H1 (cell line): ENCODE data around the gene TPBGL. TPM values are rescaled to one million over a fixed set of nuclear protein-coding genes. Genes with fewer than 3 reads are reported as not detected.

ENCODE experiments used
- HDAC6 ChIP-seq: IDR thresholded peaks from one replicate; pipeline ENCODE4 v1.7.1; 2012; ENCODE audit warnings: low read depth, mild to moderate bottlenecking, inconsistent platforms, low read length, moderate library complexity
- polyA plus RNA-seq, 7 experiments: library from polyadenylated mRNA; depleted of rRNA in 3 of 7; stranded (reverse) in 5 of 7; unstranded in 2 of 7; fragments of >200 nt in 5 of 7; fragments of 200-250 nt in 2 of 7; gene quantifications; 1 replicate in 5 of 7; 2 replicates in 1 of 7; 4 replicates in 1 of 7; pipeline versions ENCODE4 v1.2.1 to v1.2.3, GENCODE V29; 2011 to 2013; ENCODE audit warnings: missing spikeins in 2 of 7, mixed read lengths in 2 of 7
- total RNA-seq: library from RNA; stranded (reverse); fragmentation: NEBNext Ultra II Directional; extraction: Animal tissue kit (Norgen Biotek cat#: 25700); gene quantifications from 2 replicates; pipeline ENCODE4 v1.2.1, GENCODE V29; 2021

TPBGL gene
- total and polyA plus RNA-seq, 2 of the 8 experiments (the other 6 are each of a cell fraction or from before 2014, with no cell fraction given) = 0.26 to 0.37 TPM

DNA sequence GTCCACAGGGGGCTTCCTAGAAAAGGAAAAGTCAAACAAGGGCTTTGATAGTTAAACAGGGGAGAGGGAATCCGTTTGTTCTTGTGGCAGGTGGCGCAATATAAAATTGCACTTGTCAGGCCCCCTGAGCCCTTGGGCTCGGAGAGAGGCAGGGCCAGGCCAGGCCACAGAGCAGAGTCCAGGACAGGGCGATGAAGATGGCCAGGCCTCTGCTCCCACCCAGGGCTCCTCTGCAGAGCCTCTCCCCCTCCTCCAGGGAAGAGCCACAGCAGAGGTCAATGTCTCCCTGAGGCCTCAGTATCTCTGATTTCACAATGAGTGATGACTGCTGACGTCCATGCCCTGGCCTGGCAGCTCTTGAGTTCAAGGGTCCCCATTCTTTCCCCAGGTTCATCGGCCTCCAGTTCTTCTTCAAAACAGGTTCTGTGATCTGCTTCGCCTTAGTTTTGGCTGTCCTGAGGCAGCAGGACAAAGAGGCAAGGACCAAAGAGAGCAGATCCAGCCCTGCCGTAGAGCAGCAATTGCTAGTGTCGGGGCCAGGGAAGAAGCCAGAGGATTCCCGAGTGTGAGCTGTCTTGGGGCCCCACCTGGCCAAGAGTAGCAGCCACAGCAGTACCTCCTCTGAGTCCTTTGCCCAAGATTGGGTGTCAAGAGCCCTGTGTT lies 36.4 kb upstream of the TPBGL start (continued):
- no peak for TF ChIP-seq HDAC6
